Activated naive CD8-positive, alpha-beta T cell treated with anti-CD3 and anti-CD28 coated beads for 36 hours (primary cell): Measurements from ENCODE around the gene WDFY4. TPM values are rescaled to one million over a fixed set of nuclear protein-coding genes. Genes with fewer than 3 reads are reported as not detected.

Experiments
- DNase-seq: peaks from one replicate; pipeline ENCODE4 v3.0.0; 2021
- H3K27ac Mint-ChIP-seq: one replicate; pipeline ENCODE4 v1.8.0; 2022; ENCODE audit warnings: mild to moderate bottlenecking, moderate library complexity, mixed read lengths
- H3K27me3 Mint-ChIP-seq: one replicate; pipeline ENCODE4 v1.8.0; 2022; ENCODE audit warnings: mild to moderate bottlenecking, mixed read lengths
- H3K36me3 Mint-ChIP-seq: one replicate; pipeline ENCODE4 v1.8.0; 2021; ENCODE audit warnings: mild to moderate bottlenecking, mixed read lengths
- H3K4me1 Mint-ChIP-seq: one replicate; pipeline ENCODE4 v1.8.0; 2021; ENCODE audit warnings: mixed read lengths
- H3K4me3 Mint-ChIP-seq: one replicate; pipeline ENCODE4 v1.8.0; 2022; ENCODE audit warnings: mild to moderate bottlenecking, moderate library complexity, mixed read lengths
- H3K9me3 Mint-ChIP-seq: one replicate; pipeline ENCODE4 v1.8.0; 2022; ENCODE audit warnings: mixed read lengths
- total RNA-seq, 2 experiments: library from RNA; stranded (reverse); gene quantifications; one replicate each; pipeline ENCODE4 v1.2.3, GENCODE V29; 2021

WDFY4 gene
- total RNA-seq, 2 experiments from 2014 or later = 0.93 to 1.2 TPM

DNA sequence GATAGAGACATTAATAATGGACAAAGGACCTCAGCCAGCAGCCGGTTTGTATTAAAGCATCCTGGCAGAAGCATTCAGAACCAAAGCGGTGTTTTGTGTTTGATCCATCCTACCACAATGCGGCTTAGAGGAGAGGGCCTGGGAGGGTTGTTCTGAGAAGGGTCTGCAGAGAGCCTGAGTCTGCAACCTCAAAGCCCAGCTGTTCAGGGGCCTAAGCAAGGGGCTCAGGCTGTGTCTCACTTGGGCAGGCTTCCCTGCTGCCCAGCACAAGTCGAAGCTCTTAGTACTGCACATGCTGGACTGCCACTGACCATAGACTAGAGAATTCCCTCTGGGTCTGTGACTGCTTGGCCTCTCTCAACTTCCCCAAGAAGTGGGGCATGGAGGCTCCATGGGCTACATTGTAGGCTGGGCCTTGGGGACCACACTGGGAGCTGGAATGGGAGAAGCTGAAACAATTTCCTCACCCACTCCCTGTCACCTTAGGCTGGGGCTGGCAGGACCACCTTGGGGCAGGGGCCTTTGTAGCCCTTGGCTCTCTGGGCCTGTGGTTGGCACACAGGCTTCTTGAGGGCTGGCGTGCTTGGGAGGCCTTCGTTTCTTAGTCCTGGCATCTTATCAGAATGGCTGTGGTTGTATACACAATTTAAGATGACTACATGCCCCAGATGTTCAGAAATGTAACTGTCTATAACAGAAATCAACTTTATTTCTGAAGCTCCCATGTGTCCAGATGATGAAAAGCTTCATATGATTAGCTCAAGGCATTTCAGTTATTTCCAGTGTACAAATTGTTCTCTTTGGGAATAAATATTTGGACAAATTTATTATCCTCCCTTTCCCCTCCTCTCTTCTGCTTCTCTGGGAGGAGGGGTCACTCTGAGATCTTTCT is 210.5 kb downstream of the WDFY4 start:
- no peaks in the 10 kb centered on the region for H3K4me1 Mint-ChIP-seq
- H3K36me3 Mint-ChIP-seq = no peaks in the 10 kb centered on the region
- H3K27me3 Mint-ChIP-seq = no peaks in the 10 kb centered on the region
- no peak for DNase-seq
- H3K27ac Mint-ChIP-seq = no peak overlapping the region
- H3K9me3 Mint-ChIP-seq = no peaks in the 10 kb centered on the region
- H3K4me3 Mint-ChIP-seq = no peak overlapping the region

DNA sequence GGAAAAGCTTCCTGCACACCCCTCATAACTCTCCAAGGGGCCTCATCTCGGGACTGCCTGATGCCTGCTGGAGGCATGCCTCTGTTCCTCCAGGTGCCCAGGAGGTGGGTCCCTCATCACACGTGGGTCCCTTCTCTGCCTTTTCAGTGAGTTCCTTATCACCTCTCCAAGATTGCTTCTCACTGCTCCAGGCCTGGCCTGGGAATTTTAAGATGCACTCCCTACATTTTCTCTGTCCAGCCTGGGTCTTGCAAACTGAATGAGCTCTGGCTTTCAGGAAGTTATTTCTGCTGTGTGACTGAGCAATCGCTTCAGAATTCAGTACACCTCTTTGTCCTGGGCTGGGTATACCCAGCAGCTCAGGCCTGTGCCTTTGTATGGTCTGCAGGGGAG is 211.1 kb downstream of the WDFY4 start:
- H3K4me3 Mint-ChIP-seq = no peak overlapping the region
- no peaks in the 10 kb centered on the region for H3K36me3 Mint-ChIP-seq
- DNase-seq = no peak
- no peaks in the 10 kb centered on the region for H3K27me3 Mint-ChIP-seq
- no peaks in the 10 kb centered on the region for H3K9me3 Mint-ChIP-seq
- H3K4me1 Mint-ChIP-seq = no peaks in the 10 kb centered on the region
- H3K27ac Mint-ChIP-seq = no peak overlapping the region

DNA sequence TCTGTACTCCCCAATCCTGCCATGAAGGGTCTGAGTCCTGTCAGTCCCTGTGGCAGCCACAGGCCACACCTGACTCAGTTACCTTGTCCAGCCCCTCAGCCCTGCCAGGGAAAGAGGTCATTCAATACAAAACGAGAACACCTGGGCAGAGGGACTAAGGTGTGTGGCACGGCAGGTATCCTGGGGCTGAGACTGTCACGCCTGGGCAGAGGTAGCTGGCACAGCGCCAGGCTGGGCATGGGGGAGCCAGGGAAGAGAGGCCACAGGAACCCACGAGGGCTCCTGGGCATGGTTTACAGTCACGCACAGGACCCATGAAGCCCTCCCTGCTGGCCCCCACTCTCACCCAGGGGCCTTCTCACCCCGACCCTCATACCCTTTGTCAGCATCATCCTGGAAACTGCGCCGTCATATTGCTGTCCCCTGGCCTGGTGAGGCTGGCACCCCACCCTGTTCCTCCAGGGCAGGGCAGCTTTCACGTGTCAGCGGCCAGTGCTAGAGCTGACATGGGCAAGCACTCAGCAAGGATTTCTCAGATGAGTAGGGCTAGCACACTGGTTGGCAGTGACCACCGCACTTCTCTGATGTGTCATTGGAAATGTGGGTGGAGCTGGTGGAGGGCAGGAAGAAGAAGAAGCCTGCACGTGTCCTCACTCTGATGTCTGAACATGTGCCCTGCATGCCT is 212.2 kb downstream of the WDFY4 start:
- no peaks in the 10 kb centered on the region for H3K36me3 Mint-ChIP-seq
- H3K4me1 Mint-ChIP-seq = no peaks in the 10 kb centered on the region
- H3K27ac Mint-ChIP-seq = no peak overlapping the region
- no peak for DNase-seq
- H3K4me3 Mint-ChIP-seq = no peak overlapping the region
- no peaks in the 10 kb centered on the region for H3K27me3 Mint-ChIP-seq
- H3K9me3 Mint-ChIP-seq = no peaks in the 10 kb centered on the region

DNA sequence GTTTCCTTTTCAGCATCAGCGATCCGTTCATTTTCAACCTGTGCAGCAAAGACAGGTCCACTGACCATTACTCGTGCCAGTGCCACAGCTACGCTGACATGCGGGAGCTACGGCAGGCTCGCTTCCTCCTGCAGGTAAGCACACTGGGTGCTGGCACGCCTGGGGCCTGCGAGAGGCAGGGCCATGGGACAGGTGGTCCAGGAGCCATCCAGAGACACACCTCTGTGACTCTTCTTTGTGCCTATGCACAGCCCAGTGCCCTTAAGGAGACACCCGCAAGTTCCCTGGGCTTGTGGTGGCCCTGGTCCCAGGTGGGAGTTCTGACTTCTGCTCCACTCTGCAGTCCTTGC is 212.7 kb downstream of the WDFY4 start:
- Mint-ChIP-seq H3K4me3 (no peak overlapping the region), H3K27ac (no peak overlapping the region), H3K27me3 (no peaks in the 10 kb centered on the region), H3K4me1 (no peaks in the 10 kb centered on the region), H3K36me3 (no peaks in the 10 kb centered on the region), H3K9me3 (no peaks in the 10 kb centered on the region)
- no peak for DNase-seq

DNA sequence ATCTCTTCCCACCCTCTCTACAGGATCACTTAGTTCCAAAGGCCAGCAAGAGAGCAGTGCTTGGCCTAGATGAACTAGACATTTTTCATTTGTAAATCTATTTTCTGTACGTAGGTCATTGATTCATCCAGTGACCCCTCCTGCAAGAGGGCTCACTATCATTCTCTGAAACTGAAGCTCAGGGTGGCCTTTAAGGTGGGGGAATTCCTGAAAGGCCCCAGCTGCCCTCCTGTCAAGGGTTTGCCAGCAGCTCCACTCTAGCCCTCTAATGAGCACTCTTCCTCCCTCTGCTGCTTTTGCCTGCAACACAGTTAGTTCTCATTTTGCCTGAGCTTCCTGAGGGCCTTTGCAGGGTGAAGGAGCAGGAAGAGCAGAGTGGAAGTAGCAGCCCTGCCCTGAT is 213.8 kb downstream of the WDFY4 start:
- no peaks in the 10 kb centered on the region for H3K9me3 Mint-ChIP-seq
- H3K27ac Mint-ChIP-seq = no peak overlapping the region
- no peak for DNase-seq
- no peak overlapping the region for H3K4me3 Mint-ChIP-seq
- H3K36me3 Mint-ChIP-seq = no peaks in the 10 kb centered on the region
- H3K27me3 Mint-ChIP-seq = no peaks in the 10 kb centered on the region
- H3K4me1 Mint-ChIP-seq = no peaks in the 10 kb centered on the region

DNA sequence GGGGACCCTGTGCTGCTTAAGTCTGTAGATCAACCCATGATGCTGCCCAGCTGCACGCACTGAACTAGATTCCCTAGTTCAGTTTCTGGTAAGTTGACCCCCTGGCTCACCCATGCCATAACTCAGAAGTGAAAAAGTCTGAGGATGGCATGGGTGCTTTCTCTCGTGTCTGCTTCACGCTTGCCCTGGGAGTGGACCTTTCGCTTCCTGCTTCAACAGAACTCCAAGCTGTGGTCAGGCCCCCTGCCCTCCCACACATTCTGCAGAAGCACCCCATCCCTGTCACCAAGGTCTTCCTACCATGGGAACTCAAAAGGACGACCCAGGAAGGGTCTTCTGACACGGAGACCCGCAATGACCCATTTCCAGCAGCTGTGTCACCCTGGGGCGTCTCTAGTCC is 215.1 kb downstream of the WDFY4 start:
- no peak overlapping the region for H3K4me3 Mint-ChIP-seq
- no peak for DNase-seq
- no peaks in the 10 kb centered on the region for H3K27me3 Mint-ChIP-seq
- H3K9me3 Mint-ChIP-seq = no peaks in the 10 kb centered on the region
- H3K36me3 Mint-ChIP-seq = no peaks in the 10 kb centered on the region
- H3K4me1 Mint-ChIP-seq = no peaks in the 10 kb centered on the region
- no peak overlapping the region for H3K27ac Mint-ChIP-seq

DNA sequence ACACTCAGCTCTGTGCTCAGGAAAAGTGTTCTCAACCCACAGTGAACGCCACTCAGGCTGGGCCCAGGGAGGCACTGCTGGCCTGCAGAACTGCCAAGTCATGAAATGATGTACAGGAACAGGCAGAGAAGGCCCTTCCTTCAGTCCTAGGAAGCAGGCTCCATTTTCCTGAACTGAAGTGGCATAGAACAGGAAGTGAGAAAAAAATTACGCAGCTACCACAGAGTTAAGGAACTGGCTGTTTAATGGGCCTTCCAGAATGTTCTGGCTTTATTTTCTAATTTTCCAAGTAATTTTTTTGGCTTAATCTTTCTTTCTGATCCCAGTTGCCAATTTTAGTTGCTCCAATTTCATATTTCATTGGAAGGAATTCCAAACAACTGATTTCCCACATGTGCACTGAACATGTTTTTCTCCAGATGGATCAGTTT is 215.7 kb downstream of the WDFY4 start:
- Mint-ChIP-seq H3K36me3 (no peaks in the 10 kb centered on the region), H3K9me3 (no peaks in the 10 kb centered on the region), H3K4me1 (no peaks in the 10 kb centered on the region), H3K4me3 (no peak overlapping the region), H3K27ac (no peak overlapping the region), H3K27me3 (no peaks in the 10 kb centered on the region)
- DNase-seq = no peak

DNA sequence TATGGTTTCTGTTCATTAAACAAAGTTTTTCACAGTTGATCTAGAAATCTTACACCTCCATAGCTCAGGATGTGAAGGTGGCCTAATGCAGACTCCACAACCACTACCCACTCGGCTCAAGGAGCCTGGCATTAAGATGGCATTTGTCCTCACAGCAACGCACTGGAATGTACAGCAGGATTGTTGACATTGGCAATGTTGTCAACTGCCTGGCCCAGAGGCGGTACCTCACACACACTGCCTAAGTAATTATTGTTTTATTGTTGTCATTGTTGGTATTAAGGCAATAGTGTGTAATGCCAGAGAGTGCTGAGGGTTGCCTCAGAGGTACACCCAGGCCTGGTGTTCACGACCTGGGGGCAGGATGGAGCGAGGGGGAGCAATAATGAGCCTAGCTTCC is 216.6 kb downstream of the WDFY4 start:
- H3K4me1 Mint-ChIP-seq = no peaks in the 10 kb centered on the region
- DNase-seq = no peak
- H3K4me3 Mint-ChIP-seq = no peak overlapping the region
- H3K27ac Mint-ChIP-seq = no peak overlapping the region
- no peaks in the 10 kb centered on the region for H3K9me3 Mint-ChIP-seq
- no peaks in the 10 kb centered on the region for H3K27me3 Mint-ChIP-seq
- no peaks in the 10 kb centered on the region for H3K36me3 Mint-ChIP-seq

DNA sequence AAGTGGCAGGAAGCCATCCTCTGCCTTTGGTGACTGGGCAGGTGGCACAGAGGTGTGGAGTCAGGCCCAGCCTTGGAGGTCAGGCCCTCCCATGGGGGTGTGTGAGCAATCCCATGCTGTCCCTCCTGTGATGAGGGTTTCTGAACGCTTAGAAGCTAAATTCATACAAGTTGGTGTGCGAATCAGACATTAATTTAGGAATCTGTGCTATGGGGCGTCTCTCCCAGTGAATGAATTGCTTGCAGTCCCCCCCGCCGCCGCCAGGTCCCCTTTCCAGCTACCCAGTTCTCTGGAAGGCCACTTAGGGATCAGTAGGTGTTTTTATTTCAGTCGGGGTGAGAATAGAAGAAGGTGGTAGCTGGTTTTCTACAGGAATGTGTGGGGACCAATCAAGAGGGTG is 217.4 kb downstream of the WDFY4 start:
- no peak overlapping the region for H3K27ac Mint-ChIP-seq
- no peaks in the 10 kb centered on the region for H3K9me3 Mint-ChIP-seq
- H3K4me3 Mint-ChIP-seq = no peak overlapping the region
- H3K27me3 Mint-ChIP-seq = no peaks in the 10 kb centered on the region
- H3K36me3 Mint-ChIP-seq = no peaks in the 10 kb centered on the region
- no peak for DNase-seq
- no peaks in the 10 kb centered on the region for H3K4me1 Mint-ChIP-seq

DNA sequence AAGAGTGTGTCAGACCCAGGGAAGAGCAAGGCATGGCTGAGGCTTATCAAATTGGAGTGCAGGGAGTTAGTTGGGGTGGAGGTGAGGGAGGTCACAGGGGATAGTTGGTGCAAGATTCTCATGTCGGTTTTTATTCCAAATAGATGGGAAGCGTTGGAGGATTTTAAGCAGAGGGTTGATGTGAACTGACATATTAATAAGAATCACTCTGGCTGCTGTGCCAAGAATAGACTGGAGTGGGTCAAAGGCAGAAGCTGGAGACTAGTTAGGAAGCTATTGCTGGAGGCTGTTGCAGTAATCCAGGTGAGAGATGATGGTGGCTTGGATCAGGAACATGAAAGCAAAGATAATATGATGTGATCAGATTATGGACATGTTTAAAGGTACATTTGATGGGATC is 218.5 kb downstream of the WDFY4 start:
- no peak overlapping the region for H3K27ac Mint-ChIP-seq
- H3K4me1 Mint-ChIP-seq = no peaks in the 10 kb centered on the region
- no peaks in the 10 kb centered on the region for H3K9me3 Mint-ChIP-seq
- no peak overlapping the region for H3K4me3 Mint-ChIP-seq
- DNase-seq = no peak
- no peaks in the 10 kb centered on the region for H3K27me3 Mint-ChIP-seq
- no peaks in the 10 kb centered on the region for H3K36me3 Mint-ChIP-seq

DNA sequence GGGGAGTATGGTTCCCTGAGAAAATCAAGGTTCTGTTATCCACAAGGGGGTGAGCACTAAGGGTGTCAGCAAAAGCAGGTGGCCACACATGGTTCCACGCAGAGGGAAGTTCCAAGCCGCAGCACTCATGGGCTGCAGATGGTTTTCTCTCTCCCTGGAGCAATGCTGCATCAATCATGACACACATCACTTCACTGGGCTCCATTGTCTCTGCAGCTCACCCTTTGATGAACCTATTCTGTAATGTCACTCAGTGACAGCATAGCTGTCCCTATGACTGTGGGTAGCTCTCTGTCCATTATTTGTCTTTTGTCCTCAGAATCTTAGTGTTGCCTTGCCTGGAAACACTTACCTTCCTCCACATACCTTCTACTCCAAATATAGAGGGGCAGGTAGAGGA is 220.2 kb downstream of the WDFY4 start:
- DNase-seq = no peak
- Mint-ChIP-seq H3K27me3 (no peaks in the 10 kb centered on the region), H3K9me3 (no peaks in the 10 kb centered on the region), H3K27ac (no peak overlapping the region), H3K36me3 (no peaks in the 10 kb centered on the region), H3K4me3 (no peak overlapping the region), H3K4me1 (no peaks in the 10 kb centered on the region)

DNA sequence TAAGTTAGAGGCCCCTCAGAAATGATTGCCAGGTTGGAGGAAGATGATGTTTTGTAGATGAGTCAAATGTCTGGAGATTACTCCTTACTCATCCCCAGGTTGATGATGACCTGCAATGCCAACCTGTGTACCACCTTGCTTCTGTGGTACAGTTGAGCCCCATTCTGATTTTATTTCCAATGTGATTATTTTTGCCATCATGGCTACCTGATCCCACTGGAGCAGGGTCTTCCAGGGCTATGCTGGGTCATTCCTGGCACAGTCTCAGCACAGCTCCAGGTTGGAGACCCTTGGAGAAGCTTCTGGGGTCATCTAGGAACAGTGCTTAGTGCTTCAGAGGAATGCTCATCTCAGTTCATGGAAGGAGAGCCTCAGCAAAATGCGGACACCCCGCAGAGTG is 220.6 kb downstream of the WDFY4 start:
- no peaks in the 10 kb centered on the region for H3K27me3 Mint-ChIP-seq
- no peak overlapping the region for H3K4me3 Mint-ChIP-seq
- H3K36me3 Mint-ChIP-seq = no peaks in the 10 kb centered on the region
- no peaks in the 10 kb centered on the region for H3K9me3 Mint-ChIP-seq
- H3K27ac Mint-ChIP-seq = no peak overlapping the region
- DNase-seq = no peak
- no peaks in the 10 kb centered on the region for H3K4me1 Mint-ChIP-seq

DNA sequence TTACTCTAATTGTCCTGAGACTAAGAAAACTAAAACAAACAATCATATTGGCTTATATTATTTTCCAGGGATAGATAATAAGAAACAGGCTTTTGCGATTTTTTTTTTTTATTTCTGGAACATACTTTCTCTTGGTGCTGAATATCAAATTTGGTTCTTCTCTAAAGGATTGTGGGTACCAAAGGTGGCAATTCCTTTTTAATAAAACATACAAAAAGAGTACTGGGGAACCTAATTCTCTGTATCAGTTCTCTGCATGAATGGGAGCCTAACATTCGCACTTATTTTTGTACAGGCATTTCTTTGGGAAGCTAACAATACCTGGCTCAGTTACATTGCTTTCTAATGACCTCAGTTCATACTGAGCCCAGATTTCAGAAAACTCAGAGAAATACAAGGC is 222.2 kb downstream of the WDFY4 start:
- no peaks in the 10 kb centered on the region for H3K9me3 Mint-ChIP-seq
- H3K4me3 Mint-ChIP-seq = no peak overlapping the region
- no peak overlapping the region for H3K27ac Mint-ChIP-seq
- no peak for DNase-seq
- H3K36me3 Mint-ChIP-seq = no peaks in the 10 kb centered on the region
- H3K4me1 Mint-ChIP-seq = no peaks in the 10 kb centered on the region
- H3K27me3 Mint-ChIP-seq = no peaks in the 10 kb centered on the region

DNA sequence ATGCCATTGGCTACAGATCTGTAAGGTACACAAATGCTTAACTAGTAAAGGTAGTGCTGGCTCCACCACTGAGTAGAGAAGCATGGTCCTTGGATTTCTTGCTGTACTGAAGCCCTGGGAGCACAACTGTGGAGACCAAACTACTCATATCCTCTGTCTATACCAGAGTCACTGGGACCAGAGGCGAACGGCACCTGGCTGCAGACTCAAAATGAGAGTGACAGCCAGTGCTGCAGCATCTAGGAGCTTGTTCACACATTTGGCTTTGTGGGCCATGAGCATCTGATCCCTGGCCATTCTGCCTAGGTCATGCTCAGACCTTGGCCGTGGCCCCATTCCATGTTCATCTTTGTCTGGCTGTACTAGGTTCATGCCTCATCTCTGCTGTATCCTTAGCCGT is 223.1 kb downstream of the WDFY4 start:
- Mint-ChIP-seq H3K27ac (no peak overlapping the region), H3K9me3 (no peaks in the 10 kb centered on the region), H3K4me3 (no peak overlapping the region), H3K27me3 (no peaks in the 10 kb centered on the region), H3K36me3 (no peaks in the 10 kb centered on the region), H3K4me1 (no peaks in the 10 kb centered on the region)
- DNase-seq = no peak

DNA sequence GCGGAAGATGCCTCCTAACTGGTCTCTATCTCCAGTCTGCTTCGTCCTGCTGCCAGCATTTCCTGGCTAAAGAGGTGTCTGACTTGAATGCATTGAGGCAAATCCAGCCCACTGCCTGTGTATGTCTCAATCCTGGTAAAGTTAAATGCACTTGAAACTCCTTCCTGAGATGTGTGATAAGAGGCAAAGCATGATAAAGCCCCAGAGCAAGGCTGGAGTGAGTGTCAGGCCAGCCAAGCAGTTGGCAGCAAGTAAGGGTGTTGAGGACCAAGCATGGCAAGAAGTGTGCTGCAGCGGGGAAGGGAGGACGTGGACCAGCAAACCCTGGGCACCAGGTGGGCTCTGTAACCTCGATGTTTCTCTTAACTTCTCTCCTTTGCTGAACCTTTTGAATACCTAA is 225.9 kb downstream of the WDFY4 start:
- DNase-seq = no peak
- H3K9me3 Mint-ChIP-seq = no peaks in the 10 kb centered on the region
- no peaks in the 10 kb centered on the region for H3K27me3 Mint-ChIP-seq
- H3K27ac Mint-ChIP-seq = no peak overlapping the region
- no peak overlapping the region for H3K4me3 Mint-ChIP-seq
- no peaks in the 10 kb centered on the region for H3K4me1 Mint-ChIP-seq
- H3K36me3 Mint-ChIP-seq = no peaks in the 10 kb centered on the region

DNA sequence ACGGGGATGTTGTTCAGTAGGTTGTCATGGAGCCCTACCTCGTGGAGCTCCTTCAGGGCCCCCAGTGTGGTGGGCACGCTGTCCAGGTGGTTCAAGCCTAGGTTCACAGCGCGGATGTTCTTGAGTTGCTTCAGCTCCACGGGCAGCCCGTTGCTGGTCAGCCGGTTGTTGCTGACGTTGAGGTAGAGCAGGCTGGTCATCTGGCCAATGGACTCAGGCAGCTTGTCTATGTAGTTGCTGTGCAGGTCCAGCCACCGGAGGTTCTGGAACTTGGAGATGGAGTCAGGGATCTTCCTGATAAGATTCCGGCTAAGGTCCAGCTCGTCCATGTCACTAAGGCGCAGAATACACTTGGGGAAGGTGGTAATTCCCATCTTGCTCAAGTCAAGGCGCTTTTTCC is 229.0 kb downstream of the WDFY4 start:
- Mint-ChIP-seq H3K27me3 (no peaks in the 10 kb centered on the region), H3K27ac (no peak overlapping the region), H3K9me3 (no peaks in the 10 kb centered on the region), H3K4me1 (no peaks in the 10 kb centered on the region), H3K4me3 (no peak overlapping the region), H3K36me3 (no peaks in the 10 kb centered on the region)
- DNase-seq = no peak
